ENCODE data around the gene GIT2. TPM values are rescaled to one million over a fixed set of nuclear protein-coding genes. Genes with fewer than 3 reads are reported as not detected.
"Not testable (repeated sequence)": the region's sequence is repeated elsewhere in the genome, so short reads cannot be mapped to it uniquely, and the experiment has no call there.

The GIT2 gene
- total and polyA plus RNA-seq, 3 experiments from 2014 or later = 52.0 to 93.0 (median 54.4) TPM

DNA sequence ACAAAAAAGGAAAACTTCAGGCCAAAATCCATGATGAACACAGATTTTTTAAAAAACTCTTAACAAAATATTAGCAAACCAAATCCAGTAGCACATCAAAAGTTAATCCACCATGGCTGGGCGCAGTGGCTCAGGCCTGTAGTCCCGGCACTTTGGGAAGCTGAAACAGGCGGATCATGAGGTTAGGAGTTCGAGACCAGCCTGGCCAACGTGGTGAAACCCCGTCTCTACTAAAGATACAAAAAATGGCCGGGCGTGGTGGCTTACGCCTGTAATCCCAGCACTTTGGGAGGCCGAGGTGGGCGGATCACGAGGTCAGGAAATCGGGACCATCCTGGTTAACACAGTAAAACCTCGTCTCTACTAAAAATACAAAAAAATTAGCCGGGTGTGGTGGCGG is 9.9 kb downstream of the GIT2 start:
- H3K27me3 ChIP-seq (ENCODE audit: insufficient read depth, low read length, poor library complexity, severe bottlenecking); H3K4me3 Mint-ChIP-seq; H3K9me3 Mint-ChIP-seq; DNase-seq; H3K4me1 ChIP-seq (ENCODE audit: insufficient read depth, low read length); H3K27ac ChIP-seq (ENCODE audit: low read depth, low read length); H3K27me3 Mint-ChIP-seq; CTCF ChIA-PET; H3K4me3 ChIP-seq (ENCODE audit: low read length); POLR2A ChIA-PET; H3K9me3 ChIP-seq (ENCODE audit: low read length): not testable (repeated sequence)
- Mint-ChIP-seq H3K36me3 (peaks cover 18 to 86% (median 23%) of the 10 kb centered on the region in 3 donors), H3K27ac (peak overlapping the region in 1 of 8 donors; percentile 52), H3K4me1 (peaks cover 24 to 54% (median 45%) of the 10 kb centered on the region in 3 donors)
- peaks cover 60% of the 10 kb centered on the region for H3K36me3 ChIP-seq (ENCODE audit: insufficient read depth, low read length)

DNA sequence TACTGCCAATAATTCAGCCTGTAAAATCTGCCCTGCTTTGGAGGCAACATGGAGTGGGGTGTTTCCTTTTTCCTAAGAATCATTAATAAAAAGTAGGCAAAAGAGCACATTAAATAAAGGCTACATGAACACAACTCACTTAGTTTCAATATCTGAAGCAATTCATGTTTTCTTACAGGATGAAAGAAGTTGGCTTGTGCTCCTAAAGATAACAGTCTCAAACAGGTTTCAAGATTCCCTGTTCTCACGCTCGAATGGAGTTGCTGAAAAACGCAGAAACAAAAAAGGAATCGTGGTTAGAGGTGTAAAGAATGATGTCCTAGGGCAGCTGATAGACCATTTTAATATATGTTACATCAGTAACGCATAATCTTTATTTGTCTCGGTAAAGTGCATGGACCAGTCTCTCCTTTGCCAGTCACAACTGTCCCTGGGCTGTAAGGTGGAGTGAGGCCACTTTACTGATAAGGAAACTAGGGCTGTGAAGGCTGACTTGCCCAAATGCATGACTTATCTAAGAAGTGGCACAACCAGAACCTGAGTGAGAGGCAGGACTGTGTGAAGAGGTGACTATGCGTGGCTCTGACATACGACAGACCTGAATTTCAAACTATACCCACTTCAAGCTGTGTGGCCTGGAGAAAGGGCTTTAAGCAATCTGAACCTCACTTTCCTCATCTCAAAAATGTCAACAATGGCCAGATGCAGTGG is 12.6 kb downstream of the GIT2 start:
- POLR2A ChIA-PET = no interaction called here
- Mint-ChIP-seq H3K9me3 (no peaks in the 10 kb centered on the region), H3K27me3 (no peaks in the 10 kb centered on the region), H3K27ac (peak overlapping the region in 1 of 8 donors; percentile 22), H3K4me3 (no peak overlapping the region), H3K36me3 (peaks cover 24 to 85% (median 30%) of the 10 kb centered on the region in 3 donors), H3K4me1 (peaks cover 16 to 40% (median 39%) of the 10 kb centered on the region in 3 donors)
- Histone ChIP-seq H3K27me3 (ENCODE audit: insufficient read depth, low read length, poor library complexity, severe bottlenecking) (no peaks in the 10 kb centered on the region), H3K9me3 (ENCODE audit: low read length) (no peaks in the 10 kb centered on the region), H3K4me3 (ENCODE audit: low read length) (no peak overlapping the region), H3K27ac (ENCODE audit: low read depth, low read length) (no peak overlapping the region), H3K4me1 (ENCODE audit: insufficient read depth, low read length) (peaks cover 6% of the 10 kb centered on the region), H3K36me3 (ENCODE audit: insufficient read depth, low read length) (peaks cover 63% of the 10 kb centered on the region)
- DNase-seq = no peak
- CTCF ChIA-PET = interaction anchor here (1.4 kb wide), 1 partner anchor 10 kb away, joined by 4 read pairs; no protein-coding TSS in a partner anchor

DNA sequence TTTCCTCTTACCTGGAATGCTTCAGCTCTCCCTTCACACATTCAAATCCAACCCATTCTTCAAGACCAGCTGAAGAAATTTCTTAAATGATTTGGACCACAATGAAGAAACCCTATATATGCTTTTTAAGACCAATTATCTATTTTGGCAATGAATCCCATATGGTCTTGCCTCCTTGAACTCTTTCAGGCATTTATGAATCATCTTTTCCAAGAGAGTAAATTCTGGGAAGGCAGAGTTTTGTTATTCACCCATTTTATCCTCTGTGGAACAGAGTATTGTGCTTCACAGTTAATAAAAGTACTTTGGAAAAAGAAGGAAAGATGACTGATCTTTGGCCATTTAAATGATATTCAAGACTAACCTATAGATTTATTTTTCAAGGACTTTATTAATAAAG is 14.0 kb downstream of the GIT2 start:
- no peaks in the 10 kb centered on the region for H3K9me3 Mint-ChIP-seq
- Histone ChIP-seq H3K4me3 (ENCODE audit: low read length) (no peak overlapping the region), H3K36me3 (ENCODE audit: insufficient read depth, low read length) (peaks cover 53% of the 10 kb centered on the region), H3K4me1 (ENCODE audit: insufficient read depth, low read length) (peaks cover 6% of the 10 kb centered on the region), H3K27ac (ENCODE audit: low read depth, low read length) (no peak overlapping the region), H3K9me3 (ENCODE audit: low read length) (no peaks in the 10 kb centered on the region), H3K27me3 (ENCODE audit: insufficient read depth, low read length, poor library complexity, severe bottlenecking) (no peaks in the 10 kb centered on the region)
- DNase-seq = no peak
- no peaks in the 10 kb centered on the region for H3K27me3 Mint-ChIP-seq
- ChIA-PET CTCF (no interaction called here), POLR2A (no interaction called here)
- H3K4me3 Mint-ChIP-seq = no peak overlapping the region
- peak overlapping the region in 7 of 8 donors; percentile 20 to 90 (median 59) for H3K27ac Mint-ChIP-seq
- H3K36me3 Mint-ChIP-seq = peaks cover 22 to 84% (median 33%) of the 10 kb centered on the region in 3 donors
- peaks cover 19 to 43% (median 32%) of the 10 kb centered on the region in 3 donors for H3K4me1 Mint-ChIP-seq

DNA sequence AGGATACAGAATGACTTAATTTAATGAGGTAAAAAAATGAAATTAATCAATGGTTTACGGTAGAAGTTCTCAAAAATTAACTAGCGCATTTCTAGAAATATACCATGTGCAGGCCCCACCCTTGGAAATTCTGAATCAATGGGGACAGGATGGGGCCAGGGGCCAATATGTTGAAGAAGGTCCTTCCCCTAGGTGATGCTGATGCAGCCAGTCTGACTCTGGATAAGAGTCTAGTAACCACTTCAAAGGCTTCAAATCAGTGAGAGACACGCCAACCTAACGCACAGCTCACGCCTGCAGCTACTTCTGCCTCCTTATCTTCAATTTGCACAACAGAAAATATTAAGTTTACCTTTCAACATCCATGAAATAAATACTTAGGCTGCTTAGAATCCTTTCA is 14.9 kb downstream of the GIT2 start:
- DNase-seq = peak in 1 of 5 donors; percentile 52
- no peaks in the 10 kb centered on the region for H3K9me3 ChIP-seq (ENCODE audit: low read length)
- Mint-ChIP-seq H3K4me1 (peaks cover 19 to 43% (median 32%) of the 10 kb centered on the region in 3 donors), H3K4me3 (no peak overlapping the region), H3K36me3 (peaks cover 22 to 87% (median 36%) of the 10 kb centered on the region in 3 donors), H3K27ac (peak overlapping the region in 5 of 8 donors; percentile 11 to 90 (median 59)), H3K27me3 (no peaks in the 10 kb centered on the region), H3K9me3 (no peaks in the 10 kb centered on the region)
- no peaks in the 10 kb centered on the region for H3K27me3 ChIP-seq (ENCODE audit: insufficient read depth, low read length, poor library complexity, severe bottlenecking)
- H3K27ac ChIP-seq (ENCODE audit: low read depth, low read length) = no peak overlapping the region
- no peak overlapping the region for H3K4me3 ChIP-seq (ENCODE audit: low read length)
- peaks cover 6% of the 10 kb centered on the region for H3K4me1 ChIP-seq (ENCODE audit: insufficient read depth, low read length)
- H3K36me3 ChIP-seq (ENCODE audit: insufficient read depth, low read length) = peaks cover 59% of the 10 kb centered on the region
- ChIA-PET POLR2A (interaction anchor here (0.6 to 0.8 kb wide), 2 partner anchors 14 to 1647 kb away, joined by 4 read pairs; no protein-coding TSS in a partner anchor), CTCF (no interaction called here)

DNA sequence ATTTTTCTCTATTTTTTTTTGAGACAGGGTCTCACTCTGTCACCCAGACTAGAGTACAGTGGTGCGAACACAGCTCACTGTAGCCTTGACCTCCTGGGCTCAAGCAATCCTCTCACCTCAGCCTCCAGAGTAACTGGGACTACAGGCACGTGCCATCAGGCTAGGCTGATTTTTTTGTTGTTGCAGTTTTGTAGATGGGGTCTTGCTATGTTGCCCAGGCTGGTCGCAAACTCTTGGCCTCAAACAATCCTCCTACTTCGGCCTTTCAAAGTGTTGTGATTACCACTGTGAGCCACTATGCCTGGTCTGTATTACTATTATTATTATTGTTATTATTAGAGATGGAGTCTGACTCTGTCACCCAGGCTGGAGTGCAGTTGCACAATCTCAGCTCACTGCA is 23.3 kb downstream of the GIT2 start:
- Mint-ChIP-seq H3K27ac (peak overlapping the region in 3 of 8 donors; percentile 29 to 80 (median 62)), H3K4me1 (peaks cover 11 to 22% (median 17%) of the 10 kb centered on the region in 3 donors)
- no peak overlapping the region for H3K27ac ChIP-seq (ENCODE audit: low read depth, low read length)

DNA sequence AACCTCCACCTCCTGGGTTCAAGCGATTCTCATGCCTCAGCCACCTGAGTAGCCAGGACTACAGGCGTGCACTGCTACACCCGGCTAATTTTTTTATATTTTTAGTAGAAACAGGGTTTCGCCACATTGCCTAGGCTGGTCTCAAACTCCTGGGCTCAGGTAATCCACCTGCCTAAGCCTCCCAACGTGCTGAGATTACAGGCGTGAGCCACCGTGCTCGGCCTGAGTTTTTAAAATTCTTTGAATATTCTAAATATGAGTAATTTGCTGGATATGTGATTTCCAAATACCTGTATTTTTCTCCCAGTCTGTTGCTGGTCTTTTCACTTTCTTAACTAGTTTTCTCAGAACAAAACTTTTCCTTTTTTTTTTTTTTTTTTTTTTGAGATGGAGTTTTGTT is 27.4 kb downstream of the GIT2 start:
- Mint-ChIP-seq H3K36me3 (peaks cover 12 to 67% (median 22%) of the 10 kb centered on the region in 3 donors), H3K4me3 (peak overlapping the region in 1 of 7 donors; percentile 54), H3K27me3 (no peaks in the 10 kb centered on the region), H3K27ac (peak overlapping the region in 4 of 8 donors; percentile 32 to 60 (median 46)), H3K9me3 (no peaks in the 10 kb centered on the region), H3K4me1 (peaks cover 17 to 34% (median 30%) of the 10 kb centered on the region in 3 donors)
- ChIA-PET POLR2A (no interaction called here), CTCF (interaction anchor here (1.3 kb wide), 1 partner anchor 29 kb away, joined by 3 read pairs; no protein-coding TSS in a partner anchor)
- peaks cover 34% of the 10 kb centered on the region for H3K36me3 ChIP-seq (ENCODE audit: insufficient read depth, low read length)
- no peak for DNase-seq
- no peaks in the 10 kb centered on the region for H3K4me1 ChIP-seq (ENCODE audit: insufficient read depth, low read length)
- no peaks in the 10 kb centered on the region for H3K27me3 ChIP-seq (ENCODE audit: insufficient read depth, low read length, poor library complexity, severe bottlenecking)
- no peaks in the 10 kb centered on the region for H3K9me3 ChIP-seq (ENCODE audit: low read length)
- no peak overlapping the region for H3K27ac ChIP-seq (ENCODE audit: low read depth, low read length)
- H3K4me3 ChIP-seq (ENCODE audit: low read length) = no peak overlapping the region

More for the DNA sequence above, 23.3 kb downstream of the GIT2 start:
- ChIA-PET CTCF (no interaction called here), POLR2A (no interaction called here)
- no peaks in the 10 kb centered on the region for H3K9me3 ChIP-seq (ENCODE audit: low read length)
- no peak overlapping the region for H3K4me3 ChIP-seq (ENCODE audit: low read length)
- no peak for DNase-seq
- H3K36me3 ChIP-seq (ENCODE audit: insufficient read depth, low read length) = peaks cover 25% of the 10 kb centered on the region
- Mint-ChIP-seq H3K9me3 (peaks cover 0 to 2% (median 0%) of the 10 kb centered on the region in 5 donors), H3K27me3 (no peaks in the 10 kb centered on the region), H3K36me3 (peaks cover 17 to 70% (median 21%) of the 10 kb centered on the region in 3 donors), H3K4me3 (no peak overlapping the region)
- no peaks in the 10 kb centered on the region for H3K27me3 ChIP-seq (ENCODE audit: insufficient read depth, low read length, poor library complexity, severe bottlenecking)
- no peaks in the 10 kb centered on the region for H3K4me1 ChIP-seq (ENCODE audit: insufficient read depth, low read length)

DNA sequence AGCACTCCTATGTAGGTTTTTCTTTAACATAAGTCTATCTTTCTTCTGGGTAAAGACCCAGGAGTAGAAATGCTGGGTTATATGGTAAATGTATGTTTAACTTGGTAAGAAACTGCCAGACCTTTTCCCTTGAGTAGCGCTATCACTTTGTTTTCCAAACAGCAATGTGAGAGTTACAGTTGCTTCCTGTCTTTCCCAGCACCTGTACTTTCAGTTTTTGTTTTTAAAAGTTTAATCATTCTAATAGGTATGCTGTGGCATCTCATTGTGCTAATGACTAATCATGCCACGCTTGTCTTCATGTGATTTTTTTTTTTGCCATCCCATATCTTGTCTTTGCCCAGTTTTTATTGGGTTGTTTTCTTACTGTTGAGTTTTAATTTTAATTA is 28.1 kb downstream of the GIT2 start:
- H3K9me3 ChIP-seq (ENCODE audit: low read length) = no peaks in the 10 kb centered on the region
- peaks cover 42% of the 10 kb centered on the region for H3K36me3 ChIP-seq (ENCODE audit: insufficient read depth, low read length)
- CTCF ChIA-PET = no interaction called here
- no peaks in the 10 kb centered on the region for H3K27me3 ChIP-seq (ENCODE audit: insufficient read depth, low read length, poor library complexity, severe bottlenecking)
- Mint-ChIP-seq H3K27me3 (no peaks in the 10 kb centered on the region), H3K4me3 (peak overlapping the region; percentile 13 to 75 (median 54)), H3K4me1 (peaks cover 13 to 34% (median 24%) of the 10 kb centered on the region in 3 donors), H3K27ac (peak overlapping the region; percentile 59 to 93 (median 82)), H3K36me3 (peaks cover 7 to 67% (median 21%) of the 10 kb centered on the region in 3 donors), H3K9me3 (no peaks in the 10 kb centered on the region)
- H3K27ac ChIP-seq (ENCODE audit: low read depth, low read length) = peak overlapping the region; percentile 46
- no peak for DNase-seq
- no peak overlapping the region for H3K4me3 ChIP-seq (ENCODE audit: low read length)
- POLR2A ChIA-PET = interaction anchor here (0.7 to 0.8 kb wide), 3 partner anchors 13 to 30 kb away, joined by 3 to 4 read pairs (median 4); no protein-coding TSS in a partner anchor
- no peaks in the 10 kb centered on the region for H3K4me1 ChIP-seq (ENCODE audit: insufficient read depth, low read length)

DNA sequence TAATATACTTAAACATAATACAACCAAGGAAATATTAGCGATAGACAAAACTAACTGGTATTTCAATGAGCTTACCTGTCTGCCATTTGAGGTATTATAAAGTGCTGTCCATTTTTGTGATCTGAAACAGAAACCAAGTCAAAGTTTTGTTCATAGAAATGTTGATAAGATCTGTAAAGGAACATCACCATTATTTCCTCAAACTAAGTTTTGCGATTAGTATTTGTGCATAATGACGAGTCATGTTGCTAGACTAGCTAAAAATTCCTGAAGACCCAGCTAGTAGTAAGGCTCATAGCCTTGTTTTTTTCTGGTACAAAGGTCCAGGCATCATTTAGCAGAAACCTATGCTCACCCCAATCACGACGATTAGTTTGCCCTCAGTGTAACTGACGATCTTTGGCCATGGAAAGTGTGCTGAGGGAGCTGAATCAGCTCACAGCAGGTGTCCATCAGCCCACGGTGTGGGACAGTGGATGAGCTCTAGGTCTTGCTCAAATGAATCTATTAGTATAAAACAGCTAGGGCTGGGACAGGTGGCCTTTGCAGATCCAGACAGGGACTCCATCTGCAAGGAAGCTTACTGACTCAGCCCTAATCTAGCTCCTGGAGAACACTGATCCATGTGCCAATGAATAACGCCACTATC is 28.7 kb downstream of the GIT2 start:
- Histone ChIP-seq H3K27me3 (ENCODE audit: insufficient read depth, low read length, poor library complexity, severe bottlenecking) (no peaks in the 10 kb centered on the region), H3K4me3 (ENCODE audit: low read length) (no peak overlapping the region), H3K9me3 (ENCODE audit: low read length) (no peaks in the 10 kb centered on the region), H3K4me1 (ENCODE audit: insufficient read depth, low read length) (no peaks in the 10 kb centered on the region), H3K36me3 (ENCODE audit: insufficient read depth, low read length) (peaks cover 47% of the 10 kb centered on the region), H3K27ac (ENCODE audit: low read depth, low read length) (peak overlapping the region; percentile 46)
- Mint-ChIP-seq H3K27ac (peak overlapping the region; percentile 59 to 93 (median 82)), H3K4me1 (peaks cover 13 to 35% (median 24%) of the 10 kb centered on the region in 3 donors), H3K27me3 (no peaks in the 10 kb centered on the region), H3K4me3 (peak overlapping the region; percentile 13 to 75 (median 54)), H3K36me3 (peaks cover 7 to 69% (median 21%) of the 10 kb centered on the region in 3 donors), H3K9me3 (no peaks in the 10 kb centered on the region)
- ChIA-PET CTCF (no interaction called here), POLR2A (interaction anchor here (0.7 to 0.8 kb wide), 3 partner anchors 14 to 30 kb away, joined by 3 to 4 read pairs (median 4); no protein-coding TSS in a partner anchor)
- no peak for DNase-seq

All from CD8-positive, alpha-beta memory T cell (primary cell).